ENCODE data around the gene PNPLA5. TPM values are rescaled to one million over a fixed set of nuclear protein-coding genes. Genes with fewer than 3 reads are reported as not detected.

The PNPLA5 gene
- total and polyA plus RNA-seq, 2 of the 13 experiments (the other 11 are each of a cell fraction or from before 2014, with no cell fraction given): not detected

- TF ChIP-seq, protein P1, sequence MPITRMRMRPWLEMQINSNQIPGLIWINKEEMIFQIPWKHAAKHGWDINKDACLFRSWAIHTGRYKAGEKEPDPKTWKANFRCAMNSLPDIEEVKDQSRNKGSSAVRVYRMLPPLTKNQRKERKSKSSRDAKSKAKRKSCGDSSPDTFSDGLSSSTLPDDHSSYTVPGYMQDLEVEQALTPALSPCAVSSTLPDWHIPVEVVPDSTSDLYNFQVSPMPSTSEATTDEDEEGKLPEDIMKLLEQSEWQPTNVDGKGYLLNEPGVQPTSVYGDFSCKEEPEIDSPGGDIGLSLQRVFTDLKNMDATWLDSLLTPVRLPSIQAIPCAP (CRISPR knock-in tag; IDR thresholded peaks at IDR 0.05; ENCODE audit: low read depth): no peak
- TF ChIP-seq ATF7-NPFF (CRISPR knock-in tag; IDR thresholded peaks at IDR 0.05; ENCODE audit: low read depth): 0 out of 2 replicates have a peak, but pooled peaks have one; percentile 23
- TF ChIP-seq, protein P2, sequence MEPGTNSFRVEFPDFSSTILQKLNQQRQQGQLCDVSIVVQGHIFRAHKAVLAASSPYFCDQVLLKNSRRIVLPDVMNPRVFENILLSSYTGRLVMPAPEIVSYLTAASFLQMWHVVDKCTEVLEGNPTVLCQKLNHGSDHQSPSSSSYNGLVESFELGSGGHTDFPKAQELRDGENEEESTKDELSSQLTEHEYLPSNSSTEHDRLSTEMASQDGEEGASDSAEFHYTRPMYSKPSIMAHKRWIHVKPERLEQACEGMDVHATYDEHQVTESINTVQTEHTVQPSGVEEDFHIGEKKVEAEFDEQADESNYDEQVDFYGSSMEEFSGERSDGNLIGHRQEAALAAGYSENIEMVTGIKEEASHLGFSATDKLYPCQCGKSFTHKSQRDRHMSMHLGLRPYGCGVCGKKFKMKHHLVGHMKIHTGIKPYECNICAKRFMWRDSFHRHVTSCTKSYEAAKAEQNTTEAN (CRISPR knock-in tag; conservative IDR thresholded peaks at IDR 0.05): peak; percentile 82; the same call in 1 of the 2 replicates
- TF ChIP-seq, protein P3, sequence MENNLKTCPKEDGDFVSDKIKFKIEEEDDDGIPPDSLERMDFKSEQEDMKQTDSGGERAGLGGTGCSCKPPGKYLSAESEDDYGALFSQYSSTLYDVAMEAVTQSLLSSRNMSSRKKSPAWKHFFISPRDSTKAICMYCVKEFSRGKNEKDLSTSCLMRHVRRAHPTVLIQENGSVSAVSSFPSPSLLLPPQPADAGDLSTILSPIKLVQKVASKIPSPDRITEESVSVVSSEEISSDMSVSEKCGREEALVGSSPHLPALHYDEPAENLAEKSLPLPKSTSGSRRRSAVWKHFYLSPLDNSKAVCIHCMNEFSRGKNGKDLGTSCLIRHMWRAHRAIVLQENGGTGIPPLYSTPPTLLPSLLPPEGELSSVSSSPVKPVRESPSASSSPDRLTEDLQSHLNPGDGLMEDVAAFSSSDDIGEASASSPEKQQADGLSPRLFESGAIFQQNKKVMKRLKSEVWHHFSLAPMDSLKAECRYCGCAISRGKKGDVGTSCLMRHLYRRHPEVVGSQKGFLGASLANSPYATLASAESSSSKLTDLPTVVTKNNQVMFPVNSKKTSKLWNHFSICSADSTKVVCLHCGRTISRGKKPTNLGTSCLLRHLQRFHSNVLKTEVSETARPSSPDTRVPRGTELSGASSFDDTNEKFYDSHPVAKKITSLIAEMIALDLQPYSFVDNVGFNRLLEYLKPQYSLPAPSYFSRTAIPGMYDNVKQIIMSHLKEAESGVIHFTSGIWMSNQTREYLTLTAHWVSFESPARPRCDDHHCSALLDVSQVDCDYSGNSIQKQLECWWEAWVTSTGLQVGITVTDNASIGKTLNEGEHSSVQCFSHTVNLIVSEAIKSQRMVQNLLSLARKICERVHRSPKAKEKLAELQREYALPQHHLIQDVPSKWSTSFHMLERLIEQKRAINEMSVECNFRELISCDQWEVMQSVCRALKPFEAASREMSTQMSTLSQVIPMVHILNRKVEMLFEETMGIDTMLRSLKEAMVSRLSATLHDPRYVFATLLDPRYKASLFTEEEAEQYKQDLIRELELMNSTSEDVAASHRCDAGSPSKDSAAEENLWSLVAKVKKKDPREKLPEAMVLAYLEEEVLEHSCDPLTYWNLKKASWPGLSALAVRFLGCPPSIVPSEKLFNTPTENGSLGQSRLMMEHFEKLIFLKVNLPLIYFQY (CRISPR knock-in tag; IDR thresholded peaks at IDR 0.05; ENCODE audit: borderline replicate concordance): peak; percentile 47; the same call in 1 of the 2 replicates
- TF ChIP-seq ARID2 (CRISPR knock-in tag; IDR thresholded peaks at IDR 0.05; ENCODE audit: borderline replicate concordance): no peak
- 0 out of 2 replicates have a peak, but pooled peaks have one; percentile 13 for TF ChIP-seq HDAC1 (CRISPR knock-in tag; IDR thresholded peaks at IDR 0.05)
- peak; percentile 49; the same call in 1 of the 2 replicates for TF ChIP-seq FOSL2 (CRISPR knock-in tag; IDR thresholded peaks at IDR 0.05)
- 0 out of 2 replicates have a peak, but pooled peaks have one; percentile 38 for TF ChIP-seq ZNF263 (CRISPR knock-in tag; IDR thresholded peaks at IDR 0.05)
- TF ChIP-seq WIZ (CRISPR knock-in tag; IDR thresholded peaks at IDR 0.05): peak; percentile 90; the same call in 1 of the 2 replicates
- no peak for TF ChIP-seq PRDM15 (CRISPR knock-in tag; IDR thresholded peaks at IDR 0.05)
- no peak for TF ChIP-seq NCOA1 (CRISPR knock-in tag; IDR thresholded peaks at IDR 0.05)
- no peak for TF ChIP-seq RFX1 (IDR thresholded peaks at IDR 0.05)
- peak; percentile 89 for TF ChIP-seq SMAD3 (CRISPR knock-in tag; IDR thresholded peaks at IDR 0.05)
- TF ChIP-seq ZBTB7B (CRISPR knock-in tag; IDR thresholded peaks at IDR 0.05): 0 out of 2 replicates have a peak, but pooled peaks have one; percentile 28
- peak; percentile 58; the same call in 1 of the 2 replicates for TF ChIP-seq FOXK1 (CRISPR knock-in tag; IDR thresholded peaks at IDR 0.05; ENCODE audit: borderline replicate concordance, low read depth)
- no peak for TF ChIP-seq ZNF343 (CRISPR knock-in tag; IDR thresholded peaks at IDR 0.05)
- TF ChIP-seq POLR2G (IDR thresholded peaks at IDR 0.05; ENCODE audit: low read depth, low read length): no peak
- TF ChIP-seq ZFP90 (CRISPR knock-in tag; IDR thresholded peaks at IDR 0.05; ENCODE audit: borderline replicate concordance): peak; percentile 37; the same call in 1 of the 2 replicates
- peak; percentile 58; the same call in 1 of the 2 replicates for TF ChIP-seq ZNF563 (CRISPR knock-in tag; IDR thresholded peaks at IDR 0.05)
- TF ChIP-seq ZFP41 (CRISPR knock-in tag; IDR thresholded peaks at IDR 0.05; ENCODE audit: borderline replicate concordance): no peak
Observed at GRCh38 chr22:43867839-43868635, 23.8 kb downstream of the PNPLA5 start (continued).

Data from HepG2 (cell line).